AG04450 (cell line): Measurements from ENCODE around the gene MAB21L3. TPM values are rescaled to one million over a fixed set of nuclear protein-coding genes. Genes with fewer than 3 reads are reported as not detected.

Source experiments
- CTCF ChIA-PET: fragments of 300-600, 350-600 bp; formaldehyde crosslinking; extraction: SDS; loops from one replicate; lab custom pipeline; 2022; ENCODE audit warnings: antibody characterized with exemption, inconsistent platforms; lab: Charles Lee
- POLR2A ChIA-PET: fragments of 350-600 bp; formaldehyde crosslinking; extraction: SDS; loops from one replicate; lab custom pipeline; 2021; ENCODE audit warnings: antibody characterized with exemption, inconsistent platforms; lab: Yijun Ruan, JAX
- DNase-seq: peaks from one replicate; pipeline ENCODE4 v3.0.0-alpha.2; 2011; ENCODE audit warnings: low read depth, low spot score
- H3K27ac ChIP-seq: one replicate; pipeline ENCODE4 v1.5.1; 2012; ENCODE audit warnings: low read depth, low read length, control low read depth
- H3K27me3 ChIP-seq: one replicate; pipeline ENCODE4 v1.6.0; 2012; ENCODE audit warnings: low read length; ENCODE audit not compliant: control insufficient read depth, insufficient read depth
- H3K4me3 ChIP-seq: 2 replicates; pipeline ENCODE4 v1.5.1; 2011; ENCODE audit warnings: mild to moderate bottlenecking, low read depth, low read length, control low read depth
- H3K9me3 ChIP-seq: 2 replicates; pipeline ENCODE4 v1.5.1; 2012; ENCODE audit warnings: low read length; ENCODE audit not compliant: control insufficient read depth, insufficient read depth
- CTCF ChIP-seq: IDR thresholded peaks from 2 replicates; pipeline ENCODE4 v1.5.1; 2011; ENCODE audit warnings: low read depth, low read length, control low read depth, inconsistent platforms
- polyA plus RNA-seq: library from polyadenylated mRNA; depleted of rRNA; stranded (reverse); fragments of >200 nt; gene quantifications from 2 replicates; pipeline ENCODE4 v1.2.3, GENCODE V29; 2011

MAB21L3 gene
- polyA plus RNA-seq, 1 experiment: not detected

- H3K4me3 ChIP-seq: no peak overlapping the region
- CTCF ChIA-PET: interaction anchor here (1.4 kb wide), 1 partner anchor 418 kb away, joined by 3 read pairs; no protein-coding TSS in a partner anchor
- H3K9me3 ChIP-seq: no peaks in the 10 kb centered on the region
- H3K27ac ChIP-seq: peak overlapping the region; percentile 22
- no peak for TF ChIP-seq CTCF
- DNase-seq: no peak
- no peaks in the 10 kb centered on the region for H3K27me3 ChIP-seq
- POLR2A ChIA-PET: no interaction called here
Measured at GRCh38 chr1:116067566-116067890, 43.7 kb upstream of the MAB21L3 start.

GRCh38 chr1:116075575-116075974, 35.6 kb upstream of the MAB21L3 start:
- CTCF ChIA-PET: no interaction called here
- no peaks in the 10 kb centered on the region for H3K27me3 ChIP-seq
- no peak for TF ChIP-seq CTCF
- no peak overlapping the region for H3K27ac ChIP-seq
- POLR2A ChIA-PET: no interaction called here
- no peak for DNase-seq
- H3K9me3 ChIP-seq: no peaks in the 10 kb centered on the region
- H3K4me3 ChIP-seq: no peak overlapping the region

- ChIA-PET CTCF (no interaction called here), POLR2A (no interaction called here)
- no peak for TF ChIP-seq CTCF
- Histone ChIP-seq H3K27me3 (no peaks in the 10 kb centered on the region), H3K27ac (no peak overlapping the region), H3K4me3 (no peak overlapping the region), H3K9me3 (no peaks in the 10 kb centered on the region)
- DNase-seq: no peak
Measured at GRCh38 chr1:116075990-116076389, 35.2 kb upstream of the MAB21L3 start.

GRCh38 chr1:116076831-116077230, 34.4 kb upstream of the MAB21L3 start:
- no peak for TF ChIP-seq CTCF
- no peaks in the 10 kb centered on the region for H3K27me3 ChIP-seq
- H3K4me3 ChIP-seq: no peak overlapping the region
- no peak for DNase-seq
- H3K27ac ChIP-seq: no peak overlapping the region
- H3K9me3 ChIP-seq: no peaks in the 10 kb centered on the region
- ChIA-PET POLR2A (no interaction called here), CTCF (no interaction called here)

- POLR2A ChIA-PET: no interaction called here
Measured at GRCh38 chr1:116078699-116079223, 32.4 kb upstream of the MAB21L3 start.

More at GRCh38 chr1:116078699-116079223, 32.4 kb upstream of the MAB21L3 start:
- CTCF ChIA-PET: interaction anchor here (0.6 kb wide), 1 partner anchor 94 kb away, joined by 3 read pairs; no protein-coding TSS in a partner anchor
- no peak overlapping the region for H3K27ac ChIP-seq
- no peaks in the 10 kb centered on the region for H3K9me3 ChIP-seq
- no peak for TF ChIP-seq CTCF
- H3K4me3 ChIP-seq: no peak overlapping the region
- no peak for DNase-seq
- no peaks in the 10 kb centered on the region for H3K27me3 ChIP-seq
